Upper lobe of left lung (tissue), 6 donors: ENCODE measurements around the gene AFAP1. TPM values are rescaled to one million over a fixed set of nuclear protein-coding genes. Genes with fewer than 3 reads are reported as not detected.

ENCODE experiments used
- ATAC-seq, 2 donors: fragments of 200-7000 bp; cut with Tn5 transposase; one replicate each; pipeline ENCODE4 v1.9.1; 2022; ENCODE audit warnings: mild to moderate bottlenecking in 2 of 2, moderate library complexity in 2 of 2; ENCODE audit not compliant: low FRiP score in 2 of 2
- DNase-seq, 2 donors: peaks; one replicate each; pipeline ENCODE4 v3.0.0-alpha.2; 2019 to 2020
- H3K27ac ChIP-seq, 4 donors: fragments of 200-600 bp; sonication (generic); one replicate each; pipeline ENCODE4 v1.5.1; 2016 to 2019
- H3K27me3 ChIP-seq, 4 donors: fragments of 200-600 bp; sonication (generic); one replicate each; pipeline ENCODE4 v1.5.1; 2017 to 2019
- H3K36me3 ChIP-seq, 4 donors: fragments of 200-600 bp; sonication (generic); one replicate each; pipeline ENCODE4 v1.5.1; 2016 to 2019
- H3K4me1 ChIP-seq, 4 donors: fragments of 200-600 bp; sonication (generic); one replicate each; pipeline ENCODE4 v1.5.1; 2018 to 2019
- H3K4me3 ChIP-seq, 4 donors: fragments of 200-600 bp; sonication (generic); one replicate each; pipeline ENCODE4 v1.5.1; 2017 to 2019; ENCODE audit warnings: mild to moderate bottlenecking in 2 of 4, moderate library complexity in 1 of 4
- H3K9me3 ChIP-seq, 4 donors: fragments of 200-600 bp; sonication (generic); one replicate each; pipeline ENCODE4 v1.5.1; 2018 to 2019
- EP300 ChIP-seq, 4 donors: sonication (generic); formaldehyde crosslinking; IDR thresholded peaks; one replicate each; pipeline ENCODE4 v1.5.1; 2017; ENCODE audit warnings: antibody characterized with exemption in 4 of 4, control low read depth in 2 of 4
- POLR2A ChIP-seq, 4 donors: fragments of 450-650 bp; IDR thresholded peaks; one replicate each; pipeline ENCODE4 v1.5.1; 2016 to 2017; ENCODE audit warnings: antibody characterized with exemption in 4 of 4, mild to moderate bottlenecking in 2 of 4
- POLR2AphosphoS5 ChIP-seq, 2 donors: sonication (generic); formaldehyde crosslinking; IDR thresholded peaks; one replicate each; pipeline ENCODE4 v1.5.1; 2017; ENCODE audit warnings: antibody characterized with exemption in 2 of 2
- WGBS, 2 donors: methylation state at CpG; one replicate each; pipeline ENCODE4 v1.1.5; 2017 to 2018; 5-methylcytosine and 5-hydroxymethylcytosine counted together
- total RNA-seq, 6 donors: library from RNA; depleted of rRNA in 4 of 6; stranded (reverse); fragments of >200 nt in 4 of 6; gene quantifications; one replicate each; pipeline versions ENCODE4 v1.1.0 to v1.2.1, GENCODE V29; 2016 to 2021
- TF ChIP-seq, protein P1 (sequence below), 6 experiments: fragments of 450-650 bp in 4 of 6; fragments of 200-600 bp in 2 of 6; sonication (generic) in 2 of 6; IDR thresholded peaks; one replicate each; pipeline ENCODE4 v1.5.1; 2016 to 2019; ENCODE audit warnings: antibody characterized with exemption in 6 of 6
- donor health status: DM: no; HTN: no; CAD: no; lungs with moderate emphysema.
- donor health status: DM: no; HTN: yes; CAD: no; lungs with severe emphysema.

The AFAP1 gene
- total RNA-seq, 6 donors from 2014 or later = 10.9 to 26.7 (median 19.2) TPM

DNA sequence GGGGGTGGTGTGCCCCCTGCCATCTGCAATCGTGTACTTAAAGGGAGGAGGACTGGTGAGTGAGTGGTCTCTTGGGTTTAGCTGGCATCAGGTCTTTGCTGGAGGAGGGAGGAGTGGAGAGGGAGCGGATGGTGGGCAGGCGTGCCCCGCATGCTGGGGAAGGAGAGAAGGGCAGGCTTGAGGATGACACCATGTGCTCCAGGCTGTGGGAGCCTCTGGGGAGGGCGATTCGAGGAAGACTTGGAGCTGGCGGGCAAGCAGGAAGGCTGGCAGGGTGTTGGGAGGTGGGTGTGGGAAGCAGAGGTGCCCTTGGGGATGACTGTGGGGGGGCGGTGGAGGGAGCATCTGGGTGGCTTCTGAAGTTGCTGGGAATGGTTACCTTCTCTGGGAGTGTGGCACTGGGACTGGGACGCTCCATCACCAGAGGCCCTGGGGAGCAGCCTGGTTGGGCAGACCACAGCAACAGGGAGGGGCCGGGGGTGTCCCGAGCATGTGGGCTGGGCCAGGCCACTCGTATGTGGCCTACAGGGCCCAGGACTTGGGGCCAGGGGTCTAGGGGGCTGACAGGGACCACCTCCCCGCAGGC lies 30.8 kb upstream of the AFAP1 start:
- 65 to 69% methylated on average over 8 to 12 of the region's 13 CpGs for WGBS, 2 donors
- no peaks in the 10 kb centered on the region for H3K9me3 ChIP-seq
- DNase-seq (no peak), ATAC-seq (no peak)
- H3K4me3 ChIP-seq = peak overlapping the region in 2 of 4 donors; percentile 8 to 31
- H3K27me3 ChIP-seq = no peaks in the 10 kb centered on the region
- no peak for TF ChIP-seq POLR2AphosphoS5 (IDR thresholded peaks at IDR 0.05)
- TF ChIP-seq, protein P1, sequence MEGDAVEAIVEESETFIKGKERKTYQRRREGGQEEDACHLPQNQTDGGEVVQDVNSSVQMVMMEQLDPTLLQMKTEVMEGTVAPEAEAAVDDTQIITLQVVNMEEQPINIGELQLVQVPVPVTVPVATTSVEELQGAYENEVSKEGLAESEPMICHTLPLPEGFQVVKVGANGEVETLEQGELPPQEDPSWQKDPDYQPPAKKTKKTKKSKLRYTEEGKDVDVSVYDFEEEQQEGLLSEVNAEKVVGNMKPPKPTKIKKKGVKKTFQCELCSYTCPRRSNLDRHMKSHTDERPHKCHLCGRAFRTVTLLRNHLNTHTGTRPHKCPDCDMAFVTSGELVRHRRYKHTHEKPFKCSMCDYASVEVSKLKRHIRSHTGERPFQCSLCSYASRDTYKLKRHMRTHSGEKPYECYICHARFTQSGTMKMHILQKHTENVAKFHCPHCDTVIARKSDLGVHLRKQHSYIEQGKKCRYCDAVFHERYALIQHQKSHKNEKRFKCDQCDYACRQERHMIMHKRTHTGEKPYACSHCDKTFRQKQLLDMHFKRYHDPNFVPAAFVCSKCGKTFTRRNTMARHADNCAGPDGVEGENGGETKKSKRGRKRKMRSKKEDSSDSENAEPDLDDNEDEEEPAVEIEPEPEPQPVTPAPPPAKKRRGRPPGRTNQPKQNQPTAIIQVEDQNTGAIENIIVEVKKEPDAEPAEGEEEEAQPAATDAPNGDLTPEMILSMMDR (IDR thresholded peaks at IDR 0.05) = no peak
- no peak for TF ChIP-seq POLR2A (IDR thresholded peaks at IDR 0.05)
- no peak for TF ChIP-seq EP300 (IDR thresholded peaks at IDR 0.05)
- H3K27ac ChIP-seq = peak overlapping the region; percentile 70 to 84 (median 74)
- H3K4me1 ChIP-seq = peaks cover 20 to 42% (median 39%) of the 10 kb centered on the region in 4 donors
- no peaks in the 10 kb centered on the region for H3K36me3 ChIP-seq

DNA sequence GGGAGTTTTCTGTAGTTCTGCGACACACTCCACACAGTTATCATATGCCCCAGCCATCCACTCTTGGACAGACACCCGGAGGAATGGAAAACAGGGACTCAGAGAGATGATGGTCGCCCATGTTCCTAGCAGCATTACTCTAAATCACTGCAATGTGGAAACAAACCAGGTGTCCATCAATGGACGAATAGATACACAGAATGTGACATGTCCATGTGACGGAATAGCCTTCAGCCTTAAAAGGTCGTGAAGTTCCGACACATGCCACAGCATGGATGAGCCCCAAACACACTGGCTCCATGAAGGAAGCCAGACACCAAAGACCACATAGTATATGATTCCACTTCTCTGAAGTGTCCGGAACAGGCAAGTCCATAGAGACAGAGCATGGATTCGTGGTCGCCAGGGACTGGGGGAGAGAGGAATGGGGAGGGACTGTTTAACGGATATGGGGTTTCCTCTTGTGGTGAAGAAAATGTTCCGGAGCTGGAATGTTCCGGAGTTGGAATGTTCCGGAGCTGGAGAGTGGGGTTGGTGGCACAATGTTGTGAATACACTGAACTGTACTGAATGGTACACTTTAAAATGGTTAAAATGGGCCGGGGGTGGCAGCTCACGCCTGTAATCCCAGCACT lies 28.7 kb upstream of the AFAP1 start:
- H3K9me3 ChIP-seq = no peaks in the 10 kb centered on the region
- no peak for ATAC-seq
- H3K4me1 ChIP-seq = peaks cover 26 to 51% (median 42%) of the 10 kb centered on the region in 4 donors
- 59 to 64% methylated on average over 16 of the region's 16 CpGs for WGBS, 2 donors
- no peak for DNase-seq
- TF ChIP-seq POLR2A (IDR thresholded peaks at IDR 0.05) = no peak
- peak in 1 of 4 donors; percentile 6 for TF ChIP-seq EP300 (IDR thresholded peaks at IDR 0.05)
- no peak overlapping the region for H3K4me3 ChIP-seq
- no peaks in the 10 kb centered on the region for H3K27me3 ChIP-seq
- H3K36me3 ChIP-seq = no peaks in the 10 kb centered on the region
- peak overlapping the region; percentile 30 to 71 (median 54) for H3K27ac ChIP-seq

DNA sequence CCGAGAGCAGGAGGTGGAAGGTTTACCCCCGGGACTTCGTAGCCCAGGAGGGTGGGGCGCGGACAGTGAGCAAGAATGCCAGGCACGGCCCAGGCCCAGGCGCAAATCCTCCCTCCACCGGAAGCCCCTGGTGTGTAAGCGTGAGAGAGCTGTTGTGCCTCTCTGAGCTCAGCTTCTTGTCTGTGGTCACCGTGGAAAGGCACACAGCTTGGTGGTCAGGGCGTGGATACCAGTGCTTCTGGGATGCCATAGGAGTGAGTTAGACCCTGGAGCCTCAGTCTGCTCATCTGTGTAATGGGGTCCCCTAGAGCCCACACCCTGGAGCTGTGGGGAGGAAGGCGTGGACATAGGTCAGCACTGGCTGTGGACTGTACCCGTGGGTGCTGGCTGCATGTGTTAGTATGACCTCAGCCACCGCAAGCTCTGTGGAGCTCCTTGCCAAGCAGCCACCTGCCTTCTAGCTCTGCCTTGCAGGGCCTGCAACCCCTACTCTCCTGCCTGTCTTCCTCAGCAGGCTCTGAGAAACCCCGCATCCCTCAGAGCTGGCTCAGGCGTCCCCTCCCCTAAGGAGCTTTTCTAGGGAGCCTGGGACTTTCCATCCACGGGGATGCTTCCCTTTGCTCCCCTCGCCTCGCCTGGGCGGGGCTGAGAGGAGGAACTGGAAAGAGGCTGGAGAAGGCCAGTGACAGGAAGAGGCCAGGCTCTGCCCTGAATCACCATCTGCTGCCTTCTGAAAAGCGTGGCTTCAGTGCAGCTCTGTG lies 28.0 kb upstream of the AFAP1 start:
- Histone ChIP-seq H3K9me3 (no peaks in the 10 kb centered on the region), H3K27me3 (no peaks in the 10 kb centered on the region), H3K36me3 (no peaks in the 10 kb centered on the region), H3K4me3 (no peak overlapping the region), H3K27ac (peak overlapping the region; percentile 14 to 70 (median 34)), H3K4me1 (peaks cover 26 to 51% (median 42%) of the 10 kb centered on the region in 4 donors)
- TF ChIP-seq, protein P1 (IDR thresholded peaks at IDR 0.05) = no peak
- TF ChIP-seq POLR2AphosphoS5 (IDR thresholded peaks at IDR 0.05) (no peak), POLR2A (IDR thresholded peaks at IDR 0.05) (no peak)
- DNase-seq = peak in 1 of 2 donors; percentile 72
- peak in 1 of 2 donors; percentile 32 for ATAC-seq
- 59 to 71% methylated on average over 11 to 21 of the region's 21 CpGs for WGBS, 2 donors

DNA sequence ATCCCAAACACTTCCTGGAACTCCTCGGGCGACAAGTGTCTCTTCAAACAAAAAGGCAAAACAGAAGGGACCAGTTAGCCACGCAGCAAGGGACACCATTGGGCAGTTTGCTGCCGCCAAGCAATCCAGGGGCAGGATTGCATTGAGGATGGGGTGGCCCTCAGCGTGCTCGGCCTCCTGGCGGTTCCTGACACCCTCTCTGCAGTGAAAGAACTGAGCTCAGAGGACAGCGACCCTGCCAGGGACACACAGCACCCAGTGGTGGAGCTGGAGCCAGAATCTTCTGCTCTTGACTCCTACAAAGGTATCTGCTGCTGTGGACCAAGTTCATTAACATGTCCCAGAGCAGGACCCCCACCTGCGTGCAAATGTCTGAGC lies 27.4 kb upstream of the AFAP1 start:
- WGBS, 2 donors = 83 to 88% methylated on average over 8 to 9 of the region's 9 CpGs
- Histone ChIP-seq H3K27me3 (no peaks in the 10 kb centered on the region), H3K27ac (no peak overlapping the region), H3K4me3 (no peak overlapping the region), H3K4me1 (peaks cover 26 to 51% (median 42%) of the 10 kb centered on the region in 4 donors), H3K9me3 (no peaks in the 10 kb centered on the region), H3K36me3 (no peaks in the 10 kb centered on the region)
- ATAC-seq (no peak), DNase-seq (no peak)
- TF ChIP-seq EP300 (IDR thresholded peaks at IDR 0.05) (no peak), POLR2AphosphoS5 (IDR thresholded peaks at IDR 0.05) (no peak), POLR2A (IDR thresholded peaks at IDR 0.05) (no peak)
- TF ChIP-seq, protein P1 (IDR thresholded peaks at IDR 0.05) = no peak
